Ovary (tissue), 9 donors: Measurements from ENCODE around the gene JADE2. TPM values are rescaled to one million over a fixed set of nuclear protein-coding genes. Genes with fewer than 3 reads are reported as not detected.
"Not testable (repeated sequence)": the region's sequence is repeated elsewhere in the genome, so short reads cannot be mapped to it uniquely, and the experiment has no call there.

ENCODE experiments used
- DNase-seq, 5 donors: peaks; one replicate each; pipeline ENCODE4 v3.0.0-alpha.2; 2019 to 2020
- H3K27ac ChIP-seq, 2 donors: fragments of 200-600 bp; one replicate each; pipeline versions ENCODE4 v1.5.1 to v1.8.0; 2019 to 2022
- H3K27me3 ChIP-seq: fragments of 200-600 bp; one replicate; pipeline ENCODE4 v1.8.0; 2022
- H3K36me3 ChIP-seq: fragments of 200-600 bp; sonication (generic); one replicate; pipeline ENCODE4 v1.5.1; 2019
- H3K4me1 ChIP-seq: one replicate; pipeline ENCODE4 v1.8.1; 2013; ENCODE audit warnings: mild to moderate bottlenecking, moderate library complexity; ENCODE audit not compliant: insufficient read depth
- H3K4me3 ChIP-seq: fragments of 200-600 bp; sonication (generic); one replicate; pipeline ENCODE4 v1.5.1; 2017
- H3K9me3 ChIP-seq, 2 donors: fragments of 200-600 bp in 1 of 2; sonication (generic) in 1 of 2; one replicate each; pipeline versions ENCODE4 v1.5.1 to v1.8.1; 2013 to 2019; ENCODE audit warnings: mild to moderate bottlenecking in 1 of 2, moderate library complexity in 1 of 2
- CTCF ChIP-seq, 3 donors: fragments of 450-650 bp in 2 of 3; fragments of 200-600 bp in 1 of 3; IDR thresholded peaks; one replicate each; pipeline versions ENCODE4 v1.5.1 to v1.8.0; 2016 to 2022; ENCODE audit warnings: antibody characterized with exemption in 3 of 3, mild to moderate bottlenecking in 1 of 3
- EP300 ChIP-seq: sonication (generic); formaldehyde crosslinking; IDR thresholded peaks from one replicate; pipeline ENCODE4 v1.6.1; 2017; ENCODE audit warnings: antibody characterized with exemption
- POLR2A ChIP-seq: fragments of 450-650 bp; IDR thresholded peaks from one replicate; pipeline ENCODE4 v1.6.1; 2017; ENCODE audit warnings: antibody characterized with exemption, mild to moderate bottlenecking, moderate library complexity
- WGBS, 3 donors: extraction: QIAGEN DNeasy Blood & Tissue Kit in 1 of 3; methylation state at CpG; one replicate each; pipeline versions ENCODE4 v1.1.5 to v1.1.7; 2013 to 2017; 5-methylcytosine and 5-hydroxymethylcytosine counted together
- intact Hi-C, 4 donors: fragments of 100-400 bp; cut with DNase I; formaldehyde crosslinking; loops; one replicate each; pipeline versions ENCODE4 v1.11.0 to v1.15.1; 2022 to 2023
- polyA plus RNA-seq, 2 donors: library from polyadenylated mRNA; stranded (reverse); fragments of 200-250 nt in 1 of 2; fragments of 350-450 nt in 1 of 2; fragmentation: Illumina TruSeq in 1 of 2; extraction: RNeasy Lipid Tissue Mini Kit (QIAGEN cat#74804) in 1 of 2; gene quantifications; one replicate each; pipeline ENCODE4 v1.2.3, GENCODE V29; 2013 to 2014
- total RNA-seq, 7 donors: library from RNA; depleted of rRNA in 2 of 7; stranded (reverse); fragments of >200 nt in 2 of 7; fragmentation: NEBNext Ultra II Directional in 3 of 7; extraction: Animal tissue kit (Norgen Biotek cat#: 25700) in 3 of 7; gene quantifications; one replicate each; pipeline versions ENCODE4 v1.1.0 to v1.2.4, GENCODE V29; 2016 to 2023
- donor health status: DM: no; HTN: no; CAD: no; lungs with moderate emphysema.
- donor health status: DM: no; HTN: no; CAD: no.
- donor health status: Bipolar disorder and iron deficiency.
- donor health status: DM: yes; HTN: yes; CAD: no.
- donor health status: DM: no; HTN: no; CAD: no.
- donor health status: DM: yes; HTN: yes; CAD: no.

Gene JADE2
- total and polyA plus RNA-seq, 9 donors = 23.2 to 82.9 (median 66.0) TPM

GRCh38 chr5:134510970-134511795, 14.3 kb upstream of the JADE2 start:
- H3K27me3 ChIP-seq = no peaks in the 10 kb centered on the region
- H3K4me3 ChIP-seq = no peak overlapping the region
- intact Hi-C loops = loop anchor here in 2 of 4 donors (5.0 kb wide), 1 partner anchor 44 kb away; no protein-coding TSS in a partner anchor
- H3K4me1 ChIP-seq = peaks cover 15% of the 10 kb centered on the region
- no peaks in the 10 kb centered on the region for H3K36me3 ChIP-seq
- WGBS, 3 donors = 64 to 68% (median 64%) methylated on average over 9 of the region's 9 CpGs
- no peak for DNase-seq
- TF ChIP-seq EP300 = no peak
- H3K27ac ChIP-seq = peak overlapping the region in 1 of 2 donors; percentile 53
- no peaks in the 10 kb centered on the region for H3K9me3 ChIP-seq

GRCh38 chr5:134511796-134512660, 13.4 kb upstream of the JADE2 start:
- no peaks in the 10 kb centered on the region for H3K9me3 ChIP-seq
- no peak overlapping the region for H3K4me3 ChIP-seq
- intact Hi-C loops = loop anchor here in 2 of 4 donors (5.0 kb wide), 1 partner anchor 45 kb away; no protein-coding TSS in a partner anchor
- no peaks in the 10 kb centered on the region for H3K36me3 ChIP-seq
- TF ChIP-seq EP300 (no peak), CTCF (IDR thresholded peaks at IDR 0.05) (peak in 1 of 3 donors; percentile 14)
- peaks cover 15% of the 10 kb centered on the region for H3K4me1 ChIP-seq
- H3K27me3 ChIP-seq = no peaks in the 10 kb centered on the region
- DNase-seq = peak; percentile 83 to 97 (median 90)
- 30 to 41% (median 31%) methylated on average over 7 of the region's 7 CpGs for WGBS, 3 donors
- H3K27ac ChIP-seq = peak overlapping the region in 1 of 2 donors; percentile 53

GRCh38 chr5:134512661-134512999, 12.8 kb upstream of the JADE2 start:
- H3K9me3 ChIP-seq = no peaks in the 10 kb centered on the region
- intact Hi-C loops = loop anchor here in 2 of 4 donors (5.0 kb wide), 1 partner anchor 45 kb away; no protein-coding TSS in a partner anchor

GRCh38 chr5:134515801-134516200, 9.7 kb upstream of the JADE2 start:
- H3K4me3 ChIP-seq = no peak overlapping the region
- no peaks in the 10 kb centered on the region for H3K9me3 ChIP-seq
- 67 to 82% (median 78%) methylated on average over 5 of the region's 5 CpGs for WGBS, 3 donors
- intact Hi-C loops = no loop called here
- H3K27me3 ChIP-seq = no peaks in the 10 kb centered on the region
- H3K36me3 ChIP-seq = no peaks in the 10 kb centered on the region
- H3K27ac ChIP-seq = no peak overlapping the region
- H3K4me1 ChIP-seq = peaks cover 15% of the 10 kb centered on the region
- DNase-seq = no peak
- TF ChIP-seq EP300 = no peak
- no peak for TF ChIP-seq CTCF (IDR thresholded peaks at IDR 0.05)
- no peak for TF ChIP-seq POLR2A

More at GRCh38 chr5:134512661-134512999, 12.8 kb upstream of the JADE2 start:
- DNase-seq = peak in 2 of 5 donors; percentile 33 to 40
- Histone ChIP-seq H3K27ac (peak overlapping the region in 1 of 2 donors; percentile 53), H3K36me3 (no peaks in the 10 kb centered on the region), H3K27me3 (no peaks in the 10 kb centered on the region), H3K4me3 (no peak overlapping the region), H3K4me1 (peaks cover 15% of the 10 kb centered on the region)
- TF ChIP-seq EP300 (no peak), POLR2A (no peak), CTCF (IDR thresholded peaks at IDR 0.05) (no peak)
- WGBS, 3 donors = 50 to 78% (median 66%) methylated on average over 5 of the region's 5 CpGs

GRCh38 chr5:134516984-134517383, 8.5 kb upstream of the JADE2 start:
- H3K4me3 ChIP-seq, H3K9me3 ChIP-seq, intact Hi-C loops, H3K4me1 ChIP-seq, H3K27me3 ChIP-seq, DNase-seq, H3K27ac ChIP-seq, H3K36me3 ChIP-seq: not testable (repeated sequence)
- WGBS, 3 donors = 89 to 95% (median 92%) methylated on average over 8 of the region's 8 CpGs
